DND-41 (cell line): ENCODE results near the gene DDO.

Experiments used
- ATAC-seq: fragments of 200-7000 bp; cut with Tn5 transposase; 3 replicates; pipeline ENCODE4 v1.9.1; 2021; ENCODE audit warnings: low read depth; ENCODE audit not compliant: insufficient read depth
- DNase-seq: peaks from one replicate; pipeline ENCODE4 v3.0.0-alpha.2; 2020
- H2AFZ ChIP-seq: 2 replicates; pipeline ENCODE4 v1.6.0; 2012; ENCODE audit warnings: low read depth, low read length
- H3K27ac ChIP-seq: 2 replicates; pipeline ENCODE4 v1.5.1; 2012; ENCODE audit warnings: low read length, inconsistent platforms
- H3K27me3 ChIP-seq: fragments of 200-600 bp; sonication (generic); 2 replicates; pipeline ENCODE4 v1.6.0; 2012; ENCODE audit warnings: low read length, mild to moderate bottlenecking, inconsistent platforms; ENCODE audit not compliant: insufficient read depth, poor library complexity
- H3K36me3 ChIP-seq: 2 replicates; pipeline ENCODE4 v1.5.1; 2012; ENCODE audit warnings: low read length, inconsistent platforms; ENCODE audit not compliant: insufficient read depth
- H3K4me1 ChIP-seq: 2 replicates; pipeline ENCODE4 v1.5.1; 2012; ENCODE audit warnings: mild to moderate bottlenecking, low read length; ENCODE audit not compliant: insufficient read depth
- H3K4me2 ChIP-seq: 2 replicates; pipeline ENCODE4 v1.6.0; 2012; ENCODE audit warnings: mild to moderate bottlenecking, moderate library complexity, low read length, inconsistent platforms; ENCODE audit not compliant: insufficient read depth
- H3K4me3 ChIP-seq, 2 experiments: fragments of 200-600 bp in 1 of 2; shearing (Covaris generic) in 1 of 2; 2 replicates each; pipeline ENCODE4 v1.5.1; 2012 to 2016; ENCODE audit warnings: inconsistent platforms in 2 of 2, low read length in 2 of 2, mild to moderate bottlenecking in 2 of 2, low read depth in 1 of 2, moderate library complexity in 1 of 2
- H3K79me2 ChIP-seq: 2 replicates; pipeline ENCODE4 v1.6.0; 2012; ENCODE audit warnings: low read length, inconsistent platforms; ENCODE audit not compliant: insufficient read depth
- H3K9ac ChIP-seq: 2 replicates; pipeline ENCODE4 v1.6.0; 2012; ENCODE audit warnings: low read depth, mild to moderate bottlenecking, inconsistent platforms, low read length, moderate library complexity
- H3K9me3 ChIP-seq: 2 replicates; pipeline ENCODE4 v1.5.1; 2012; ENCODE audit warnings: low read length, moderate library complexity, mild to moderate bottlenecking, inconsistent platforms; ENCODE audit not compliant: insufficient read depth, severe bottlenecking
- H4K20me1 ChIP-seq: 2 replicates; pipeline ENCODE4 v1.6.0; 2012; ENCODE audit warnings: low read length; ENCODE audit not compliant: insufficient read depth
- CTCF ChIP-seq: IDR thresholded peaks from 2 replicates; pipeline ENCODE4 v1.5.1; 2012; ENCODE audit warnings: borderline replicate concordance, low read length, moderate library complexity, mild to moderate bottlenecking; ENCODE audit not compliant: poor library complexity, severe bottlenecking; ENCODE audit errors: extremely low read depth
- EZH2 ChIP-seq: IDR thresholded peaks from 3 replicates; pipeline ENCODE4 v1.6.1; 2012; ENCODE audit warnings: borderline replicate concordance, low read depth, mild to moderate bottlenecking, moderate library complexity, low read length, inconsistent platforms; ENCODE audit not compliant: severe bottlenecking

DDO gene

GRCh38 chr6:110414669-110415068 lies 706 bp downstream of the DDO start:
- H3K4me2 ChIP-seq = no peak overlapping the region
- no peaks in the 10 kb centered on the region for H3K9me3 ChIP-seq
- H4K20me1 ChIP-seq = no peaks in the 10 kb centered on the region
- DNase-seq = no peak
- no peak overlapping the region for H3K27ac ChIP-seq
- H3K27me3 ChIP-seq = no peaks in the 10 kb centered on the region
- H3K79me2 ChIP-seq = no peaks in the 10 kb centered on the region
- H3K4me1 ChIP-seq = peaks cover 3% of the 10 kb centered on the region; the same call in 1 of the 2 replicates
- no peak overlapping the region for H3K9ac ChIP-seq
- ATAC-seq = no peak
- H3K36me3 ChIP-seq = no peaks in the 10 kb centered on the region
- no peak overlapping the region for H3K4me3 ChIP-seq
- TF ChIP-seq CTCF (no peak), EZH2 (no peak)
- no peak overlapping the region for H2AFZ ChIP-seq

- TF ChIP-seq CTCF (no peak), EZH2 (no peak)
- Histone ChIP-seq H3K36me3 (no peaks in the 10 kb centered on the region), H4K20me1 (no peaks in the 10 kb centered on the region), H3K27ac (no peak overlapping the region), H3K27me3 (no peaks in the 10 kb centered on the region), H3K79me2 (no peaks in the 10 kb centered on the region), H3K9ac (no peak overlapping the region), H3K4me2 (no peak overlapping the region), H3K9me3 (no peaks in the 10 kb centered on the region), H3K4me1 (peaks cover 3% of the 10 kb centered on the region; the same call in 1 of the 2 replicates), H2AFZ (no peak overlapping the region), H3K4me3 (no peak overlapping the region)
- no peak for DNase-seq
- ATAC-seq = no peak
Measured at GRCh38 chr6:110412360-110412759, 3.0 kb downstream of the DDO start.

GRCh38 chr6:110410511-110410910 lies 4.9 kb downstream of the DDO start:
- no peak overlapping the region for H3K4me3 ChIP-seq
- TF ChIP-seq CTCF (no peak), EZH2 (no peak)
- no peaks in the 10 kb centered on the region for H4K20me1 ChIP-seq
- no peak overlapping the region for H3K4me2 ChIP-seq
- H3K27ac ChIP-seq = no peak overlapping the region
- H3K27me3 ChIP-seq = no peaks in the 10 kb centered on the region
- peaks cover under 1% of the 10 kb centered on the region; the same call in 1 of the 2 replicates for H3K4me1 ChIP-seq
- no peaks in the 10 kb centered on the region for H3K79me2 ChIP-seq
- no peak for DNase-seq
- H3K9ac ChIP-seq = no peak overlapping the region
- H3K9me3 ChIP-seq = no peaks in the 10 kb centered on the region
- no peak for ATAC-seq
- no peaks in the 10 kb centered on the region for H3K36me3 ChIP-seq
- no peak overlapping the region for H2AFZ ChIP-seq

GRCh38 chr6:110409794-110410193 lies 5.6 kb downstream of the DDO start:
- H3K9ac ChIP-seq = no peak overlapping the region
- no peak overlapping the region for H3K4me3 ChIP-seq
- no peak for TF ChIP-seq EZH2
- TF ChIP-seq CTCF = no peak
- no peaks in the 10 kb centered on the region for H3K4me1 ChIP-seq
- no peak overlapping the region for H2AFZ ChIP-seq
- no peak overlapping the region for H3K4me2 ChIP-seq
- no peak overlapping the region for H3K27ac ChIP-seq
- ATAC-seq = no peak
- no peaks in the 10 kb centered on the region for H3K79me2 ChIP-seq
- DNase-seq = no peak
- no peaks in the 10 kb centered on the region for H4K20me1 ChIP-seq
- no peaks in the 10 kb centered on the region for H3K36me3 ChIP-seq
- H3K27me3 ChIP-seq = no peaks in the 10 kb centered on the region
- no peaks in the 10 kb centered on the region for H3K9me3 ChIP-seq
